ENCODE measurements around the gene EPHB1. TPM values are rescaled to one million over a fixed set of nuclear protein-coding genes. Genes with fewer than 3 reads are reported as not detected.
A peak's percentile ranks its signal among the peaks of the same experiment; 100 is the strongest.

EPHB1 gene
- total RNA-seq, 1 experiment from 2014 or later, result 2.8 TPM

- no peak overlapping the region for H4K91ac ChIP-seq (ENCODE audit: insufficient read length, low read depth, low read length)
- H4K5ac ChIP-seq (ENCODE audit: insufficient read length, low read depth, low read length), result no peak overlapping the region
- no peak overlapping the region for H3K23ac ChIP-seq (ENCODE audit: insufficient read length, low read depth, low read length)
- no peak overlapping the region for H3K14ac ChIP-seq (ENCODE audit: insufficient read depth, low read length)
- no peak overlapping the region for H2AFZ ChIP-seq (ENCODE audit: low read length)
- H3K9me3 ChIP-seq (ENCODE audit: control insufficient read depth, low read depth, low read length), result no peaks in the 10 kb centered on the region
- no peak overlapping the region for H3K56ac ChIP-seq (ENCODE audit: insufficient read length, low read depth, low read length)
- peak; percentile 31; the same call in 2 of the 3 replicates for TF ChIP-seq CTCF (conservative IDR thresholded peaks at IDR 0.05)
- no peaks in the 10 kb centered on the region for H3K23me2 ChIP-seq (ENCODE audit: insufficient read length, low read depth, low read length, poor library complexity, severe bottlenecking)
- H3T11ph ChIP-seq (ENCODE audit: low read length), result no peak overlapping the region
- DNase-seq, result no peak
- H3K9ac ChIP-seq (ENCODE audit: extremely low read depth, insufficient read length, low read length), result no peak overlapping the region
- H3K27ac Mint-ChIP-seq, result no peak overlapping the region
- no peak overlapping the region for H2BK120ac ChIP-seq (ENCODE audit: low read depth, low read length, poor library complexity, severe bottlenecking)
- no peak overlapping the region; the same call in 1 of the 2 replicates for H2BK15ac ChIP-seq (ENCODE audit: low read depth, low read length)
- no peak overlapping the region for H3K4me2 ChIP-seq (ENCODE audit: insufficient read depth, insufficient read length, low read length)
- H4K20me1 ChIP-seq (ENCODE audit: control insufficient read depth, insufficient read depth, insufficient read length), result no peaks in the 10 kb centered on the region
- H2AK5ac ChIP-seq (ENCODE audit: insufficient read length, low read length), result no peak overlapping the region
- no peak overlapping the region for H3K4ac ChIP-seq (ENCODE audit: low read depth, low read length)
- H4K8ac ChIP-seq (replicated peaks; ENCODE audit: insufficient read length, low read depth, low read length), result no peak overlapping the region
- H2BK5ac ChIP-seq (ENCODE audit: insufficient read length, low read length), result no peak overlapping the region
- no peaks in the 10 kb centered on the region for H3K79me2 ChIP-seq (ENCODE audit: insufficient read depth, low read length)
- H2BK12ac ChIP-seq (ENCODE audit: insufficient read length, low read depth, low read length), result no peak overlapping the region
- H3K27me3 Mint-ChIP-seq (ENCODE audit: low read depth), result peaks cover 2% of the 10 kb centered on the region; the same call in 1 of the 2 replicates
- no peaks in the 10 kb centered on the region for H3K27me3 ChIP-seq (ENCODE audit: insufficient read depth, low read length)
- H2BK20ac ChIP-seq (ENCODE audit: low read depth, low read length, poor library complexity, severe bottlenecking), result no peak overlapping the region
- H3K18ac ChIP-seq (ENCODE audit: insufficient read length, low read depth, low read length), result no peak overlapping the region
- no peak overlapping the region for H3K4me3 Mint-ChIP-seq
- H3K79me1 ChIP-seq (ENCODE audit: insufficient read depth, low read depth, low read length, poor library complexity, severe bottlenecking), result no peaks in the 10 kb centered on the region
- H3K4me1 ChIP-seq (ENCODE audit: insufficient read depth, low read length), result no peaks in the 10 kb centered on the region
- no peak overlapping the region for H3K27ac ChIP-seq (ENCODE audit: insufficient read length, low read depth, low read length)
- H3K4me1 Mint-ChIP-seq, result peaks cover 0 to 10% of the 10 kb centered on the region in 2 experiments; a peak in 1 of 4 replicates
- H3K36me3 Mint-ChIP-seq (ENCODE audit: insufficient read depth in 1 of 3, low read depth in 3 of 3), result no peaks in the 10 kb centered on the region
- no CpG with 5 or more reads among the region's 3 CpGs for WGBS (ENCODE audit: extremely low coverage, insufficient read length, low lambda C conversion rate)
- no peaks in the 10 kb centered on the region for H3K9me3 Mint-ChIP-seq
These were observed 181.9 kb downstream of the EPHB1 start for GRCh38 chr3:134976948-134977347.

All from H9 (cell line).